H1 (cell line): ENCODE measurements around the gene DAAM1. TPM values are rescaled to one million over a fixed set of nuclear protein-coding genes. Genes with fewer than 3 reads are reported as not detected.

Experiments
- CBX5 ChIP-seq: fragments of 300-800, 300-1000 bp; sonication (generic); IDR thresholded peaks from 2 replicates; pipeline ENCODE4 v1.7.1; 2016; ENCODE audit warnings: antibody characterized with exemption, low read length, low read depth
- CHD7 ChIP-seq: fragments of 300-600 bp; sonication (generic); IDR thresholded peaks from 2 replicates; pipeline ENCODE4 v1.7.1; 2012; ENCODE audit warnings: low read length, moderate library complexity, mild to moderate bottlenecking, inconsistent platforms; ENCODE audit not compliant: insufficient replicate concordance
- CREB1 ChIP-seq: IDR thresholded peaks from 2 replicates; pipeline ENCODE4 v1.6.1; 2012; ENCODE audit warnings: inconsistent platforms
- CTBP2 ChIP-seq: IDR thresholded peaks from 2 replicates; pipeline ENCODE4 v1.7.0; 2011; ENCODE audit warnings: borderline replicate concordance, mild to moderate bottlenecking, moderate library complexity, mixed read lengths, low read length; ENCODE audit not compliant: insufficient read depth, insufficient read length
- RXRA ChIP-seq: IDR thresholded peaks from 2 replicates; pipeline ENCODE4 v1.6.1; 2011; ENCODE audit warnings: low read depth, mild to moderate bottlenecking, low read length, moderate library complexity; ENCODE audit not compliant: insufficient read depth
- polyA plus RNA-seq, 7 experiments: library from polyadenylated mRNA; depleted of rRNA in 3 of 7; stranded (reverse) in 5 of 7; unstranded in 2 of 7; fragments of >200 nt in 5 of 7; fragments of 200-250 nt in 2 of 7; gene quantifications; 1 replicate in 5 of 7; 2 replicates in 1 of 7; 4 replicates in 1 of 7; pipeline versions ENCODE4 v1.2.1 to v1.2.3, GENCODE V29; 2011 to 2013; ENCODE audit warnings: missing spikeins in 2 of 7, mixed read lengths in 2 of 7
- total RNA-seq: library from RNA; stranded (reverse); fragmentation: NEBNext Ultra II Directional; extraction: Animal tissue kit (Norgen Biotek cat#: 25700); gene quantifications from 2 replicates; pipeline ENCODE4 v1.2.1, GENCODE V29; 2021

The DAAM1 gene
- total and polyA plus RNA-seq, 2 of the 8 experiments (the other 6 are each of a cell fraction or from before 2014, with no cell fraction given): 5.0 to 44.9 TPM

DNA sequence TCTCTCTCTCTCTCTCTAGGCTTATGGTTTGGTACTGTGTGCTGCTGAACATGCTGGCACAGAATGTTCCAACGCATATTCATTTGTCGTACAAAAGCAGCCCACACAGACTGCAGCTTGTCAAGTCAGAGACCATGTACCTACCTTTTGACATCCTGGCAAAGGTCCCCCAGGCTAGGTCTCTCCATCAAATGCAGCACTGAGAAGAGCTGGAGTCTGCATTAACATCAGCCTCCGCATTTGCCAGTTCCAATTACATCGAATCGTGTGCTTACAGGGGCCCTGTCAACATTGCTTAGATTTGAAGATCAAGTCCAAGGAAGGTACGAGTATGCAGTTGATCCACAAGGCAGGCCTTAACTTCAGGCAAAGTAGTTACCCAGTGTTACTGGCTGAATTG is 228.8 kb downstream of the DAAM1 start (continued):
- TF ChIP-seq CHD7 (no peak), CREB1 (no peak), CTBP2 (no peak), CBX5 (no peak), RXRA (no peak)
